ENCODE data around the gene TRMT44.

The TRMT44 gene

DNA sequence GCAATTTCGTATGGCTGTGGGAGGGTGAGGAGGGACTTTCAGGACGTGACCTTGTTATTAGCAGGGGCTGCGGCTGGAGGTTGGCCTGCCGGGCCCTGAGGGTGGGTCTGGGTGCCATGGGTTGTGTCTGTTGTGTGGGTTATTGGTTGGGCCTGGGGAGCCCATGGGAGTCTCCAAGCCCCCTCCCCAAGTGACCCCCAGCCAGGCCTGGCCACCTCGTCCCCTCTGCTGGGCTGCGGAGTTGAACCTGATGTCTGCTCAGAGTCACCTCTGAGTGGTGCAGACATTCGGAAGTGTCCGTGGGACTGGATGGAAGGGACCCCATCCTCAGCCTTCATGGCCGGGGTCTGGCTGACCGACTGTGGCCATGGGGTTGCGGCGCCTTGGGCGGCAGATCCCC, 67.7 kb downstream of the TRMT44 start:
- no peak overlapping the region for H3K4me3 ChIP-seq (ENCODE audit: severe bottlenecking)
- no peaks in the 10 kb centered on the region for H3K9me3 ChIP-seq (ENCODE audit: severe bottlenecking)

DNA sequence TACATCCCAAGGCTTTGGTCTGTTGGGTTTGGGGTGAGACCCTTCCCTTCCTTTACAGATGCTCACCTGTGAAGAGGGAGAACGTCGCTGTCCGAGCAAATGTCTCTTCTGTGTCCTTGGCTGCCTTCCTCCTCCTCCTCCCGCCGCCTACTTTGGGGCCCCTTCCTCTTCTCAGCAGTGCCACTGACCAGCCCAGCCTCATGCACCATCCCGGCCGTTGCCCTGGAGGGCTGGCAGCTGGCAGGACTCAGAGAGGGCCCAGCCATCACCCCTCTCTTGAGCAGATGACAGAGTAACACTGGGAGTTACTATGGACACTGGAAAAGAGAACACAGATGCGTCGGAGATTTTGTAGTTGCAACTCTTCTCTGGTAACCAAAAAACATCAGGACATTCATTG, 68.2 kb downstream of the TRMT44 start:
- no peak overlapping the region for H3K4me3 ChIP-seq (ENCODE audit: severe bottlenecking)
- TF ChIP-seq, protein P1, sequence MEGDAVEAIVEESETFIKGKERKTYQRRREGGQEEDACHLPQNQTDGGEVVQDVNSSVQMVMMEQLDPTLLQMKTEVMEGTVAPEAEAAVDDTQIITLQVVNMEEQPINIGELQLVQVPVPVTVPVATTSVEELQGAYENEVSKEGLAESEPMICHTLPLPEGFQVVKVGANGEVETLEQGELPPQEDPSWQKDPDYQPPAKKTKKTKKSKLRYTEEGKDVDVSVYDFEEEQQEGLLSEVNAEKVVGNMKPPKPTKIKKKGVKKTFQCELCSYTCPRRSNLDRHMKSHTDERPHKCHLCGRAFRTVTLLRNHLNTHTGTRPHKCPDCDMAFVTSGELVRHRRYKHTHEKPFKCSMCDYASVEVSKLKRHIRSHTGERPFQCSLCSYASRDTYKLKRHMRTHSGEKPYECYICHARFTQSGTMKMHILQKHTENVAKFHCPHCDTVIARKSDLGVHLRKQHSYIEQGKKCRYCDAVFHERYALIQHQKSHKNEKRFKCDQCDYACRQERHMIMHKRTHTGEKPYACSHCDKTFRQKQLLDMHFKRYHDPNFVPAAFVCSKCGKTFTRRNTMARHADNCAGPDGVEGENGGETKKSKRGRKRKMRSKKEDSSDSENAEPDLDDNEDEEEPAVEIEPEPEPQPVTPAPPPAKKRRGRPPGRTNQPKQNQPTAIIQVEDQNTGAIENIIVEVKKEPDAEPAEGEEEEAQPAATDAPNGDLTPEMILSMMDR (IDR thresholded peaks at IDR 0.05; ENCODE audit: poor library complexity, severe bottlenecking): no peak
- ATAC-seq (ENCODE audit: low read depth) (no peak), DNase-seq (ENCODE audit: low spot score) (peak; percentile 26)
- H3K27ac ChIP-seq (ENCODE audit: poor library complexity, severe bottlenecking): no peak overlapping the region
- no peaks in the 10 kb centered on the region for H3K36me3 ChIP-seq (ENCODE audit: low read depth)
- no peaks in the 10 kb centered on the region for H3K9me3 ChIP-seq (ENCODE audit: severe bottlenecking)
- H3K27me3 ChIP-seq (ENCODE audit: insufficient read depth, poor library complexity, severe bottlenecking): no peaks in the 10 kb centered on the region
- no peaks in the 10 kb centered on the region for H3K4me1 ChIP-seq (ENCODE audit: insufficient read depth, poor library complexity, severe bottlenecking)

More for the DNA sequence above, 67.7 kb downstream of the TRMT44 start:
- TF ChIP-seq, protein P1 (IDR thresholded peaks at IDR 0.05; ENCODE audit: poor library complexity, severe bottlenecking): no peak
- Histone ChIP-seq H3K36me3 (ENCODE audit: low read depth) (no peaks in the 10 kb centered on the region), H3K4me1 (ENCODE audit: insufficient read depth, poor library complexity, severe bottlenecking) (no peaks in the 10 kb centered on the region), H3K27me3 (ENCODE audit: insufficient read depth, poor library complexity, severe bottlenecking) (no peaks in the 10 kb centered on the region), H3K27ac (ENCODE audit: poor library complexity, severe bottlenecking) (no peak overlapping the region)
- DNase-seq (ENCODE audit: low spot score) (peak; percentile 33), ATAC-seq (ENCODE audit: low read depth) (no peak)

- H3K4me1 ChIP-seq (ENCODE audit: insufficient read depth, poor library complexity, severe bottlenecking): no peaks in the 10 kb centered on the region
Measured at GRCh38 chr4:8509311-8509950, 68.9 kb downstream of the TRMT44 start.

GRCh38 chr4:8510191-8510590, 69.6 kb downstream of the TRMT44 start:
- Histone ChIP-seq H3K36me3 (ENCODE audit: low read depth) (no peaks in the 10 kb centered on the region), H3K27ac (ENCODE audit: poor library complexity, severe bottlenecking) (no peak overlapping the region), H3K27me3 (ENCODE audit: insufficient read depth, poor library complexity, severe bottlenecking) (no peaks in the 10 kb centered on the region), H3K9me3 (ENCODE audit: severe bottlenecking) (no peaks in the 10 kb centered on the region), H3K4me1 (ENCODE audit: insufficient read depth, poor library complexity, severe bottlenecking) (no peaks in the 10 kb centered on the region), H3K4me3 (ENCODE audit: severe bottlenecking) (no peak overlapping the region)
- TF ChIP-seq, protein P1 (IDR thresholded peaks at IDR 0.05; ENCODE audit: poor library complexity, severe bottlenecking): no peak
- ATAC-seq (ENCODE audit: low read depth) (no peak), DNase-seq (ENCODE audit: low spot score) (peak; percentile 40)

More at GRCh38 chr4:8509311-8509950, 68.9 kb downstream of the TRMT44 start:
- DNase-seq (ENCODE audit: low spot score): peak; percentile 37
- H3K27ac ChIP-seq (ENCODE audit: poor library complexity, severe bottlenecking): no peak overlapping the region
- no peaks in the 10 kb centered on the region for H3K27me3 ChIP-seq (ENCODE audit: insufficient read depth, poor library complexity, severe bottlenecking)
- no peak overlapping the region for H3K4me3 ChIP-seq (ENCODE audit: severe bottlenecking)
- no peaks in the 10 kb centered on the region for H3K9me3 ChIP-seq (ENCODE audit: severe bottlenecking)
- TF ChIP-seq, protein P1 (IDR thresholded peaks at IDR 0.05; ENCODE audit: poor library complexity, severe bottlenecking): no peak
- H3K36me3 ChIP-seq (ENCODE audit: low read depth): no peaks in the 10 kb centered on the region
- no peak for ATAC-seq (ENCODE audit: low read depth)

DNA sequence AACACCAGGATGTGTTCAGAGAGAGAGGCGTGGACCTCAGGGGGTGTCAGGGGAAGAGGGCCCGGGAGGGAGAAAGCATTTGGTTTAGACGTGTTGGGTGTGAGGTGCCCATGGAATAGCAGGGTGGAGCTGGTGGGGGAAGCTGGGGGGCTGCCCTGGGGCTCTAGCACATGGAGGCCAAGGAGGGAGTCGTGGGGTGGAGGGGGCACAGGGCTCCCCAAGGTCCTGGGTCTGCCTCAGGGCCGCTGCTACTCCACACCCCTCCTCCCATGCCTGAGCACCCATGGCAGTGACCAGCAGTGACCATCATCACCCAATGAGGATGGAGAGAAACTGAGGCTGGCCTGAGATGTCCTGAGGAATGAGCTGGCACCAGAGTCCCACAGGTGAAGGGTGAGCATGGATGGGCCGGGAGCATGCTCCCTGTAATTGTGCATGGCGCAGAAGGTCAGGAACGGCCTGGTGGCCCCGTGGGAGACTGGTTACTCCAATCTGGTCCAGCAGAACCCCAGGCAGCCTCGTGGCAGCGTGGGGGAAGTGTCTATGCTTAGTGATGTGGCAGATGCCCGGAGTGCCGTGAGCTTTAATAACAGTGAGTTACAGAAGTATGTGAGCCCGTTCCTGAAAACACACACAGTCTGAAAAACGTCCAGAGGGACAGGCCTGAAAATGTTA, 70.2 kb downstream of the TRMT44 start:
- ATAC-seq (ENCODE audit: low read depth) (no peak), DNase-seq (ENCODE audit: low spot score) (peak; percentile 54)
- Histone ChIP-seq H3K27me3 (ENCODE audit: insufficient read depth, poor library complexity, severe bottlenecking) (no peaks in the 10 kb centered on the region), H3K9me3 (ENCODE audit: severe bottlenecking) (no peaks in the 10 kb centered on the region), H3K4me1 (ENCODE audit: insufficient read depth, poor library complexity, severe bottlenecking) (no peaks in the 10 kb centered on the region), H3K27ac (ENCODE audit: poor library complexity, severe bottlenecking) (no peak overlapping the region), H3K4me3 (ENCODE audit: severe bottlenecking) (no peak overlapping the region), H3K36me3 (ENCODE audit: low read depth) (no peaks in the 10 kb centered on the region)
- TF ChIP-seq, protein P1 (IDR thresholded peaks at IDR 0.05; ENCODE audit: poor library complexity, severe bottlenecking): no peak
